ENCODE data around the gene PLXDC2.

- TF ChIP-seq, protein P1, sequence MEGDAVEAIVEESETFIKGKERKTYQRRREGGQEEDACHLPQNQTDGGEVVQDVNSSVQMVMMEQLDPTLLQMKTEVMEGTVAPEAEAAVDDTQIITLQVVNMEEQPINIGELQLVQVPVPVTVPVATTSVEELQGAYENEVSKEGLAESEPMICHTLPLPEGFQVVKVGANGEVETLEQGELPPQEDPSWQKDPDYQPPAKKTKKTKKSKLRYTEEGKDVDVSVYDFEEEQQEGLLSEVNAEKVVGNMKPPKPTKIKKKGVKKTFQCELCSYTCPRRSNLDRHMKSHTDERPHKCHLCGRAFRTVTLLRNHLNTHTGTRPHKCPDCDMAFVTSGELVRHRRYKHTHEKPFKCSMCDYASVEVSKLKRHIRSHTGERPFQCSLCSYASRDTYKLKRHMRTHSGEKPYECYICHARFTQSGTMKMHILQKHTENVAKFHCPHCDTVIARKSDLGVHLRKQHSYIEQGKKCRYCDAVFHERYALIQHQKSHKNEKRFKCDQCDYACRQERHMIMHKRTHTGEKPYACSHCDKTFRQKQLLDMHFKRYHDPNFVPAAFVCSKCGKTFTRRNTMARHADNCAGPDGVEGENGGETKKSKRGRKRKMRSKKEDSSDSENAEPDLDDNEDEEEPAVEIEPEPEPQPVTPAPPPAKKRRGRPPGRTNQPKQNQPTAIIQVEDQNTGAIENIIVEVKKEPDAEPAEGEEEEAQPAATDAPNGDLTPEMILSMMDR (IDR thresholded peaks at IDR 0.05), result no peak
- no peak for TF ChIP-seq POLR2A (IDR thresholded peaks at IDR 0.05)
Measured at GRCh38 chr10:20142311-20142710, 326.1 kb downstream of the PLXDC2 start.

Data from vagina (tissue), 2 donors.